ENCODE data around the gene PLCB2.

GRCh38 chr15:40323953-40324937 is 16.5 kb upstream of the PLCB2 start:
- TF ChIP-seq POLR2A (IDR thresholded peaks at IDR 0.05): no peak
- no peak for TF ChIP-seq CTCF (IDR thresholded peaks at IDR 0.05)

All from suprapubic skin (tissue), 3 donors.